Pulmonary artery endothelial cell (primary cell): Measurements from ENCODE around the gene HCN2. TPM values are rescaled to one million over a fixed set of nuclear protein-coding genes. Genes with fewer than 3 reads are reported as not detected.
"Not testable (repeated sequence)": the region's sequence is repeated elsewhere in the genome, so short reads cannot be mapped to it uniquely, and the experiment has no call there.

ENCODE experiments used
- DNase-seq: peaks from one replicate; pipeline ENCODE4 v3.0.0-alpha.2; 2011; ENCODE audit warnings: low read depth, low spot score
- total RNA-seq: library from RNA; depleted of rRNA; stranded (reverse); fragments of >200 nt; gene quantifications from 2 replicates; pipeline ENCODE4 v1.2.3, GENCODE V29; 2014

The HCN2 gene
- total RNA-seq, 1 donor from 2014 or later = 0.79 TPM

DNA sequence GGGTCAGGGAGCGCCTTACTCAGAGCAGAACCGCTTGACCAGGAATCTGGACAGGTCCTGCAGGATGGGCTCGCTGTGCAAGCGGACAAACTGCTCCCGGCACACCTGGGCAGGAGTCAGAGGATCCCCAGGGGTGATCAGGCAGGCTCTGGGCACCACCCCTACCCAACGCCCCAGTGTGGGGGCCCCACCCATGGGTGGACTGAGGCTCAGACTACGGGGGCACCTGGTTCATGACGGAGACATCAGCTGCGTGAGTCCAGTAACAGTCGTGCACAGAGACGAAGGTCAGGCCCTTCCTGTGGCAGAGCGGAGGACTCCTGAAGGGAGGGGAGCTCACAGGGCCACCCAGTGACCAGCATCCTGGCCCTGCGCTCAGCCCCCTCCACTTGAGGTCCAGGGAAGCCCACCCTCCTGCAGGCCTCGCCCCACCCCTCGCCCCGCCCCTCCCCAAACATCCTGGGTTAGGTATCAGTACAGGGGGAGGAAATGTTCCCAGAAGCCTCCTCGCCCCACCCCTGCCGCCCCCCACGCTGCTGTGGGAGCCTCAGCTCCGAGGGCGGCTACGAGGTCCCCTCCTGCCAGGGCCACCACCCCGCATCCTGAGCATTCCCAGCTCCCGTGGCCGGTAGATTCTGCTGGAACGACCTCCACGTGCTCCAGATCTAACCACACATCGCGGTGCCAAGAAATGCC, 28.0 kb downstream of the HCN2 start:
- no peak for DNase-seq

DNA sequence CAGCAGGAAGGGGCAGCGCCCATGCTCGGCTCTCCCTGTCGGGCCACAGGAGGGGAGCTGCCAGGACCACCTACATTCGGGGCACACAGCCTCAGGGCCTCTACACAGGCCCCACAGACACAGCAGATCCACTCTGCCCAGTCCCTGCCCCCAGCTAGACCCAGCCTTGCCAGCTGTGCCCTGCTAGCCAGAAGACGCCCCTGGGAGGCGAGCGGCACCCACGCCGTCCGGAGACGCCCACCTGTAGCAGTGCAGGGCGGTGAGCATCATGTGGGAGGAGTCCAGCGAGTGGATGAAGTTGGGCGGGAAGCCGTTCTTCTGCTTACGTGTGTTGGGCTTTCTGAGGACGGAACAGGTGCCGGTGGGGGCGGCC, 28.6 kb downstream of the HCN2 start:
- no peak for DNase-seq

DNA sequence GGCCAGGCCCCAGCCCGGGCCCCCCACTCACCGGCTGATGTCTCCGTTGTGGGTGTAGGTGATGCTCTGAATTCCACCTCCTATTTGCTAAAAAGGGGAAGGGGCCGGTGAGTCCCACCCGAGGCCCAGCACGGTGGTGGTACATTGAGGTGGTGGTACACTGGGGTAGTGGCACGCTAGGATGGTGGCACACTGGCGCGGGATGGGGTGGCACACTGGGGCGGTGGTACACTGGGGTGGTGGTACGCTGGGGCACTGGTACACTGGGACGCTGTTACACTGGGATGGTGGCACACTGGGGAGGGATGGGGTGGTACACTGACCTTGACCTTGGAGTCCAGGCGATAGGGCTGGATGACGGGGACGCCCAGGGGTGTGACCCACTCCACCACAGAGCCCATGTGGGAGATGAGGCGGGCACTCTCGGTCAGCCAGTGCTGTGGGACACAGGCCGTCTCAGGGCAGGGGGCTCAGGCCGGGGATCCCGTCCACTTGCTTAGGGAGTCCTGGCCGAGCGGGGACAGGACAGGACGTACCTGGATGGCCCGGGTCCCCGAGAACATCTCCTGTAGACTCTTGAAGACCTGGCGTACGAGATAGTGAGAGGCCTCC, 29.1 kb downstream of the HCN2 start:
- DNase-seq = no peak

DNA sequence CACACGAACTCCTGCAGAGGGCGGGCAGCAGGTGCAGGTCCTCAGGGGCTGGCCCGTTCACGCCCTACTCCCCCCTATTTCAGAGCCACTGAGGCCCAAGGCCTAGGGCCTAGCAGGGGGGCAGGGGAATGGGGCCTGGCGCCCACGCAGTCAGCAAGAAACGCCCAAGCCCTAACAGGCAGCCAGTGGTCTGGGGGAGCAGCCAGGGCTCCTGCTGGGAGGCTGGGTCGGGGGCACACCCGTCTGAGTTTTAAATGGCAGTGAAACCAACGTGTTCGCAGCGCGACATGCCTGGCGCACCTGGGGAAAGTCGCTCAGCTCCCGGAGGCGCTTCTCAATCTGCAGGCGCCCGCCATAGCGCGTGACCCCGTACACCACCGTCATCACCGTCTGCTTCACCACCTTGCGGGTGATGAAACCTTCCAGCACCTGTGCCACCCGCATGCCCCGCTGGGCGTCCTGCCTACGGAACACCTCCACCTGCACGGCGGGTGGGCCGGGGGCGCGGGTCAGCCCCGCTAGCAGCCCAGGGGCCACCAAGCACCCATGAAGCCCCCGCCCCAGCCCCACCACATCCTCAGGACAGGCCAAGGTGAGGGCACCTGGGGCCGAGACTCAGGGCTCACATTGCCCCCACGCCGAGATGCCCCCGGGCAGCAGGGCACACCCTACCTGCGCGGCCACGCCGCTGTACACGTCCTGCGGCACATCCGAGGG, 29.8 kb downstream of the HCN2 start:
- no peak for DNase-seq

DNA sequence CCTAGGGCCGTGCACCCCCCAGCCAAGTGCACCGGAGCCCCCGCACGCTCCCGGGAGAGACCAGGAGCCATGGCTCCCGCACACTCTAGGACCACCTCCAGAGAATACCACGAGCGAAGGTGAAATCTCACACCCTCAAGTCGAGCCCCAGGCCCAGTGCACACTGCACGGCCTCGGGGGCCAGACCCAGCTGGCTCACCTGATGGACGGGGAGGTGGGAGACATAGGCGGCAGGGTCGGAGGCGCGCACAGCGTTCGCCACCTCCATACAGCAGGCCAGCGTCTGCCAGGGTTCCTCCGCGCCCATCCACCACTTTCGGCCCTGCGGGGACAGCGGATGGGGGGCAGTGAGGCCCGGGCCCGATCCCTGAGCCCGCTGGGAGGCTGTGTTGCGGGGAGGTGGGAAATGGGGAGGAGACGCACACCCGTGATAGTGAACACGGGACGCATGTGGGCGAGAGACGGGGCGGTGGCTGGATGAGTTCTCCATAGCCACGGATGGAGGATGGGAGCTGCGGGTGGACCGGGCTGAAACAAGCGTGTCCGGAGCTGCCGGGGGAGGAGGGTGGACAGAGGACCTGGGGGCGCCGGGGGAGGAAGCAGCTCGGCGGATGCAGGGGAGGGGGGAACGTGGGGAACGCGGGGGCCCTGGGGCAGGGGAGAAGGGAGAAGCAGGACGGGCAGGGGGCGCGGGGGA, 30.6 kb downstream of the HCN2 start:
- no peak for DNase-seq

DNA sequence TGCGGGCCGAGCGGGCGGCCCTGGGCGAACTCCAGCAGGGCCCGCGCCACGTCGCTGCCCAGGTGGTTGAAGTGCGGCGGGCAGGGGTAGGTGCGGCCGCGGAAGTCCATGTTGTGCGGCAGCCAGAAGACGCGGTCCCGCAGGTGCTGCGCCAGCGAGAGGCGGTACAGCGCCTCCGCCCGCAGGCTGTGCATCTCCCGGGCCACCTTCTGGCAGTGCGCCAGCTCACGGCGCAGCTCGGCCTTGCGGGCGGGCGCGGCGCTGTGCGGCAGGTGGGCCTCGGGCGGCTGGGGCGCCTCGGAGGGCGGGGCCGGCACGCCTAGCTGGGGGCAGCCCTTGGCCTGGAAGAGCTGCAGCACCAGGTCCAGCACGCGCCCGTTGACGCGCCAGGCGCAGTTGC, 31.5 kb downstream of the HCN2 start:
- DNase-seq = not testable (repeated sequence)

DNA sequence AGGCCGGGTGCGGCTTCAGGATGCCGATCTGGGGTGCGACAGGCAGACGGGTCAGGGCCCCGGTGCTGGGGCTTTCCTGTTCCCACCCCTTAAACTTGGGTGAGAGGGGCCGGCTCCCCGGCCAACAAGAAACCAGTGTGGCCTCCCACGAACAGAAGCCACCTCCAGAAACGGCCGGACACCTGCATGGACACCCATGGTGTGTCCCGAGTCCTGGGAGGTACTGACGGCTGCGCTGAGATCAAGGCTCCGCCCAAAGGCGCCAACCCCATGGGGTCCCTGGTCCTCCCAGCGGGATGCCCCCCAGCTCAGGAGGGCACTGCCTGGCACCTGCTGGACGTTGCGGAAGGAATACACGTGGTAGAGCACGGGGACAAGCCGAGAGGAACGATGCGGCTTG, 32.1 kb downstream of the HCN2 start:
- no peak for DNase-seq

DNA sequence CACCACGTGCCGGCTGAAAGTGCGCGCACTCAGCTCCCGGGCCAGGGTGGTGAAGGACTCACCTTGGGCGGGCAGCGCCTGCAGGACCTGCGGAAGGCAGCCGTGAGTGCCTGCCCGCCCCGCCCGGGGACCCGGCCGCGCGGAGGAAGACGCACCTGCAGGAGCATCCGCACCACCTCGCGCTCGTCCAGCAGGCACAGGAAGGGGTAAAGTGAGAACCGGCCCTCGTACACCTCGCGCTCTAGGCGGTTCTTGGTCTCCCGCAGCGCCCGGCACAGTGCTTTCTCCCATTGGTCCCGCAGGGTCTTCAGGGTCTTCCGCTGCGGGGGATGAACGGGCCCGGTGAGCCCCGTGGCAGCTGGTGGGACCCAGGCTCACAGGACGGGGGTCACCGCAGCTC, 33.0 kb downstream of the HCN2 start:
- DNase-seq = no peak

DNA sequence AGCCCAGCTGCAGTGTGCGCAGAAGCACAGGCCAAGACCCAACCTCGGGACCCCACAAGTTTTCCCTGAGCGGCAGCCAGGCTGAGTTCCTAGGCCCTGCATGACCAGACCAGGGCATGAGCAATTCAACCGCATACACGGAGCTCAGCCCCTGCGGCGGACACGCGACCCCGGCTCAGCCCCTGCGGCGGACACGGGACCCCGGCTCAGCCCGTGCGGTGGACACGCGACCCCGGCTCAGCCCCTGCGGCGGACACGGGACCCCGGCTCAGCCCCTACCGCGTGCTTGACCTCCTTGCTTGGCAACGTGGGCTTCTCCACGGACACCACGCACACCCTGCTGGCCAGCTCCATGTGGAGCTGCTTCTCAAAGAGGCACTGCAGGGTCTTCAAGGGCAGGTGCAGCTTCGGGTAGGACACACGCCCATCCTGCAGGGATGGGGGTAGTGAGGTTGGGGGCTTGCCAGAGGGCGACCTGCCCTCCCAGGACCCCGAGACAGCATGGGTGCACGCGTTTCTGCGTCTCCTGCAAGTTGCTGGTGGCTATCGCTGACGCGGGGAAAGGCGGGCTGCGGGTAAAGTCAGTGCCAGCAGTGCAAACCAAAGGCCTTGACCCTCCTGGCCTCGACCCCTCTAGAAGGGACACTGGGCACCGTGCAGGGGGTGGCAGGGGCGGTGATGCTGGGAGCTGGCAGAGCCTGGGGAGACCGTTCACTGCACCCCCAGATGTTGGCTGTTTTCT, 33.7 kb downstream of the HCN2 start:
- no peak for DNase-seq

DNA sequence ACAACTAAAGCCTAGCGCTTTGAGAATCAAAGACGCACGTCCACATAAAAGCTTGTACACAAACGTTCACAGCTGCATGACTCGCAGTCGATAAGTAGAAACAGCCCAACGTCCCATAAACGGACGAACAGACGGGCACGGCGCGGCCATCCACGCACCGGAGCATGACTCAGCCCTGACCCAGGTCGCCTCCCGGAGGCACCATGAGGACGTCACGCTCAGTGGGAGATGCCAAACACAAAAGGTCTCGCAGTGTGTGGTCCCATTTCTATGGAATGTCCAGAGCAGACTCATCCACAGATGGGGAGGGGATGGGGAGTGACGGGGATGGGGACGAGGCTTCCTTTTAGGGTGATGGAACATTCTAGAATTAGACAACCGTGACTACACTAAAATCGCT, 34.3 kb downstream of the HCN2 start:
- DNase-seq = no peak

DNA sequence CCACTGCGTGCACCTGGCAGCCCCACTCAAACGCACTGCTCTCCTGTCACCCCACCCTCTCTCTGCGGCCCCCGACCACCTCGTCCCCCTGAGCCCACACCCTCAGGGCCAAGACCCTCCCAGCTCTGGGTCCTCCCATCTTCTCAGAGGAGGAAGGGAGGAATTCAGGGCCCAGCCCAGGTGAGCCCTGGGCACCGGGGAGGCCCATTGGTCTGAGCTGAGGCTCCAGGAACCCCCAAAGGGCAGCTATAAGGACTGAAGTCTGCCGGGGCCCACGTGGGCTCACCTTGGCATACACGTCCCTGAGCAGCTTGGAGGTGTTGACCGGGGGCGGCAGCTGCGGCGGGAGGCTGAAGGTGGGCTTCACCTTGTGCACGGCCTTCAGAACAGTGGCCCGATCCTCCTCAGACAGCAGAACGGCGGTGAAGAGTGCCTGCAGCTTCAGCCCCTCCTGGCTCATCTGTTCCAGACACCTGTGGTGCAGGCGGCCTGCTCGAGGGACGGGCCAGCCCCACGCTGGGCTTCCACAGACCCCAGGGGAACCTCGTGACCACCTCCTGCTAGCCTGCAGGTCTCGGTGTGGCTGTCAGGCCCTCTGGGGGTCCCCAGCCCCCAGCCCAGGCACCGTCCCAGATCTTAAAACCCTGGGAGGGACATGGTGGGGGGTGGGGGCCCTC, 34.9 kb downstream of the HCN2 start:
- no peak for DNase-seq

DNA sequence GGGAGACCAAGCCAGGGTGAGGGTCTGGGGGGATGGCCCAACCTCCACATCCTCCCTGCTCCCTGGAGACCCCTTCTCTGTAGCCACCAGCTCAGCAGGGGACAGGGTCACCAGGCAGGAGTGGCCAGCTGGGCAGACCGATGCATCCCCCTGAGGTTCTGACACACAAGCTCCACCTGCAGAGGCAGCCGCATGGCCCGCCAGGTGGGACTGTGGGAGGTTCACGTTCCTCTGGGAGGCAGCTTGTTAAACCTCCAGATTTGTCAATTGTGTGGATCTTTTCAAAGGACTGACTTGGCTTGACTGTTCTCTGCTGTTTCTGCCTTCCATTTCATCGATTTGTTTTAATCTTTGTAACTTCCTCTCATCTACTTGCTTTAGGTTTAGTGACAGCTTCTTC, 35.6 kb downstream of the HCN2 start:
- no peak for DNase-seq

DNA sequence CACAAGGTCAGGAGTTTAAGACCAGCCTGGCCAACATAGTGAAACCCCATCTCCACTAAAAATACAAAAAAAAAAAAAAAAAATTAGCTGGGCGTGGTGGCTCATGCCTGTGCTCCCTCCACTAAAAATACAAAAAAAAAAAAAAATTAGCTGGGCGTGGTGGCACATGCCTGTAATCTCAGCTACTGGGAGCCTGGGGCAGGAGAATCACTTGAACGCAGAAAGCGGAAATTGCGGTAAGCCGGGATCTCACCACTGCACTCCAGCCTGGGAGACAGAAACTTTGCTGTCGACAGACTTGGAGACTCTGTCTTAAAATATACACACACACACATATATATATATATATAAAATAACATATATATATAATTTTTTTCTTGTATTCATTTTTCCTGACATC, 36.9 kb downstream of the HCN2 start:
- DNase-seq = not testable (repeated sequence)

DNA sequence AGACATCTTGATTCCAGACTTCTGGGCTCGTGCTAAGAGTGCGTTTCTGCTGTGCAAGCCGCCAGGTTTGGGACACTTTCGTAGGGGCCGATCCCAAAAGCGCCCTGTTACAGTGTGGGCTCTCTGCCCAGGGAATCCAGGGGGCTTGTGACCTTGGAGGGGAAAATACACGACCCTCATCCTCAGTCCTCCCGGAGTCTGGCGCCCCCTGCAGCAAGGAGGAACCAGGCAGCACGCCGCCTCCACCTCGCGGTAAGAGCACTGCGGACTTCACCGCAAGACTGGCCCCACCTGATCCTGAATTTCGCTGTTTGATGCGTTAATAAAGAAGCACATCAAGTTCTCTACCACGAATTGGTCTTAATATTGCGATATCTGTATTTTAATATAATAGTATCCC, 38.5 kb downstream of the HCN2 start:
- no peak for DNase-seq

DNA sequence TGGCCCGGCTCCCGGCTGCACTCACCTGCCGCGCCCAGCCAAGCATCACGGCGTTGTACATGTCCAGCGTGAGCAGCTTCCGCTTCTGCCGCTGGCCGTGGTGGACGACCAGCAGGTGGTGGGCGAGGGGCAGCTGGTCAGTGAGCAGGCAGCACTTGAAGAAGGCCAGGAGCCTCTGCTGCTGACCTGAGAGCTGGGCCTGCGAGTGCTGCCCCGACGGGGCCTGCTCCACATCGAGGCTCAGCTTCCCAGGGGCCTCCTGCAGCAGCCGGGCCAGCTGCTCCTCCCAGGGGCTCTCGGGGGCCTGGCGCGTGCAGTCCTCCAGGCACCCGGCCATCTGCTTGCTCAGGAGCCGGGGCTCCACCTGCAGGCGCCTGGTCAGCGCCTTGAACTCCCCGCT, 39.8 kb downstream of the HCN2 start:
- DNase-seq = not testable (repeated sequence)

DNA sequence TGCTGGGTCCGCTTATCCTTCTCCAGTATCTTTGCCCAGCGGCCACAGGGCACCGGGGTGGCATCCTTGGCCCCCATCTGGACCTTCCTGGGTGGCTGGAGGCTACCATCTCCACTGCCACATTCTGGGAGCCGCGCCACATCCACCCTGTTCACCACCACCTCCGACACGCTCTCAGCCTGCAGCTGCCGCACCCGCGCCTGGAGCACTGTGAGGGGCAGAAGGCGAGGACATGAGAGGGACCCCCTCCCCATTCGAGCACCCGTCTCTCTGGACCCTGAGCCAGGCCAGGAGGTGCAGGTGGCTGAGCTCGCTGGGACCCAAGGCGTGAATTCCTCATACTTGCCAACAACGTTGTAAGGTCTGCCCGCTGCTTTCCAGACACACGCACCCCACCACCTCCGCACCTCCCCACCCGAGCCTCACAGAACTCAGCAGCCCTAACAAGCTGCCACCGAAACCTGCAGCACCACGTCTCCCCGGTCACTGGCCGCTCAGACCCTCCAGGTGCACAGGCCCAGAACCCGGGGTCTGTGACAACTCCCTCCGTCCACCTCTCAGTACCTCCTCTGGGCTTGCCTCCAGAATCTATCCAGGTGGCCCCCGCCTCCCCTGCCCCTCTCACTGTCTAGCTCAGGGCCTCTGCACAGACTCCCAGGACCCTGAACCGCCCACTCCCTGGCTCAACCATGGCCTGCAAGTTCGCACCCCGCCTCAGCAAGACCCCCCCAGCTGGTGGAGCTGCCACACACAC, 40.5 kb downstream of the HCN2 start:
- DNase-seq = no peak

DNA sequence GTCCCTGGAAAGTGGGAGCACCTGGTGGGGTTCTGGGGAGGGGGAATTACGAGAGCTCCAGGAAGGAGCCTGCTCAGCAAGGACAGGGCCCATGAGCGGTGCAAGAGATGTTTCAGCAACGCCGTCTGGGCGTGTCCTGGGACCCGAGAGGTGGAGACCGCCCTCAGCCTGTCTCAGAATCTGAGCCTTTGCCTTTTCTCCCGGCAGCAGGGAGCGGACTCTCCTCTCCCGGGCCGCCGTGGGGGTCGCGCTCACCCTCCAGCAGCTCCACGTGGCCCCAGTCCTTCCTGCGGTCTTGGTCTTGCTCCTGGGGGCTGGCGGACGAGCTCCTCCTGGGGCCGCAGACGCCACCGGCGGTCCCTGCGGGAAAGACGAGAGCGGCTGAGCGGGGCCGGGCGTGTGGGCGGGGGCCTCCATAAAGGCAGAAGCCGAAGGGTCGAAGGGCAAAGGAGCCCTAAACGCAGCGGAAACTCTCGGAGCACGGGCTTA, 42.9 kb downstream of the HCN2 start:
- DNase-seq = no peak

DNA sequence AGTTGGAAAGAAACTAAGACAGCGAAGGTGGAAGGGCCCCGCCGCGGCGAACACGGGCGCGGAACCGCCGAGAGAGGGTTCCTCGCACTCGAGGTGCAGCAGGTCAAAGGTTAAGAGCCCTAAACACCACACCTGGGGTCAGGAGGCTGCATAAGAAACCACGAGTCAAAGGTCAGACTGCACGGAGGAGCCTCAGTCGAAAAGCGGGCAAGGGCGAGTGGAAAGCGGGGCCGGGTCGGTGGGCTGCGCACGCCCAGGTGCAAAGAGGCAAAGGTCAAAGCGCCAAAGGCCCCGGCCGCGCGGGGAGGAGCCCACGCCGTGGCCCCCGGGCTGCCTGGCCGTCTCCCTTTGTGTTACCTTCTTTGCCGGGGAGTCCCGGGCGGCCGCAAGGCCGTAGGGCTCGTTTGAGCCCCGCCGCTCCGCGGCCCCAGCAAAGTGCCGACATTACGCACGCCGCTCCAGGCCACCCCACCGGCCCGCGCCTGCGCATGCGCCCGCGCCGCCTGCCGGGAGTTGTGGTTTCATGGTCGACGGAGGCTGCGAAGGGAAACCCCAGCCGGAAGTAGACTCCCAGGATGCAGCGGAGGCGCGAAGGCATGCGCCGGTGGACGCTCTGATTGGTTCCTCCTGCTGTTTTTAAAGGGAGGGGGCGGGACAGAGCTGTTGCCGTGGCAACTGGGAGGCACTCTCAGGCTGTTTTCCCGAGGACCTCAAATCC, 43.5 kb downstream of the HCN2 start, which contains the start of gene POLRMT:
TSS of gene POLRMT (minus strand) at position 470 of the 718 bp plus-strand sequence. CDS start at position 445, 25 bp downstream.
- DNase-seq = peak; percentile 92
